K562 (cell line): Measurements from ENCODE around the gene TPGS2. TPM values are rescaled to one million over a fixed set of nuclear protein-coding genes. Genes with fewer than 3 reads are reported as not detected.
"Not testable (repeated sequence)": the region's sequence is repeated elsewhere in the genome, so short reads cannot be mapped to it uniquely, and the experiment has no call there.

ENCODE experiments used
- ATAC-seq: fragments of 200-7000 bp; cut with Tn5 transposase; 3 replicates; pipeline ENCODE4 v1.9.1; 2020; ENCODE audit warnings: moderate library complexity
- BruUV-seq: library from RNA; stranded (reverse); fragments of 400-500 nt; replicated peaks from 2 replicates; lab custom pipeline; 2021; lab: Mats Ljungman, UMichigan
- CTCF ChIA-PET: fragments of 300-600 bp; formaldehyde crosslinking; extraction: SDS; loops from one replicate; lab custom pipeline; 2021; ENCODE audit warnings: low intra/inter-chr PET ratio; lab: Yijun Ruan, JAX
- POLR2A ChIA-PET: fragments of 300-600, 350-650 bp; sonication (Branson Sonifier 250); formaldehyde crosslinking; extraction: SDS; loops from one replicate; lab custom pipeline; 2021; ENCODE audit warnings: antibody characterized with exemption, inconsistent platforms; lab: Yijun Ruan, JAX
- DNase-seq, 4 experiments: peaks; one replicate each; pipeline versions ENCODE4 v3.0.0 to v3.0.0-alpha.2; 2011 to 2018; ENCODE audit warnings: low spot score in 3 of 4, mixed read lengths in 3 of 4; ENCODE audit errors: extremely low read depth in 1 of 4
- FAIRE-seq: peaks from 2 replicates; lab custom pipeline; 2011; peaks lifted over from hg19 to GRCh38; lab: Jason Lieb, UNC
- H2AFZ ChIP-seq: 2 replicates; pipeline ENCODE4 v1.6.0; 2011; ENCODE audit warnings: low read depth, low read length, control low read depth, inconsistent platforms
- H3K27ac ChIP-seq: fragments of 200-600 bp; 3 replicates; pipeline ENCODE4 v1.8.0; 2011; ENCODE audit warnings: low read depth, mild to moderate bottlenecking, control low read depth, inconsistent platforms, low read length, moderate library complexity, mixed read lengths; ENCODE audit errors: extremely low read depth
- H3K27me3 ChIP-seq, 2 experiments: fragments of 300-600 bp in 1 of 2; 2 replicates in 1 of 2; 3 replicates in 1 of 2; pipeline versions ENCODE4 v1.6.0 to v1.8.0; 2011; ENCODE audit warnings: inconsistent platforms in 2 of 2, low read length in 2 of 2, mild to moderate bottlenecking in 1 of 2, mixed read lengths in 1 of 2, moderate library complexity in 1 of 2; ENCODE audit not compliant: control insufficient read depth in 2 of 2, insufficient read depth in 2 of 2
- H3K36me3 ChIP-seq: fragments of 300-600 bp; 3 replicates; pipeline ENCODE4 v1.8.0; 2011; ENCODE audit warnings: mild to moderate bottlenecking, low read length, inconsistent platforms; ENCODE audit not compliant: control insufficient read depth, insufficient read depth
- H3K4me1 ChIP-seq, 2 experiments: fragments of 200-600 bp in 1 of 2; replicated peaks in 1 of 2; 2 replicates in 1 of 2; 3 replicates in 1 of 2; pipeline versions ENCODE4 v1.5.1 to v1.8.0; 2011; ENCODE audit warnings: inconsistent platforms in 2 of 2, low read length in 2 of 2, mild to moderate bottlenecking in 1 of 2, mixed read lengths in 1 of 2, moderate library complexity in 1 of 2; ENCODE audit not compliant: control insufficient read depth in 2 of 2, insufficient read depth in 2 of 2
- H3K4me2 ChIP-seq: 2 replicates; pipeline ENCODE4 v1.6.1; 2011; ENCODE audit warnings: low read length, control low read depth, inconsistent platforms, mixed read lengths; ENCODE audit not compliant: insufficient read depth
- H3K4me3 ChIP-seq: fragments of 200-600 bp; sonication (generic), shearing (Covaris generic); 2 replicates; pipeline ENCODE4 v1.5.1; 2016; ENCODE audit warnings: control low read depth, inconsistent platforms
- H3K79me2 ChIP-seq: fragments of 200-600 bp; 3 replicates; pipeline ENCODE4 v1.8.0; 2011; ENCODE audit warnings: low read length, inconsistent platforms; ENCODE audit not compliant: control insufficient read depth, insufficient read depth
- H3K9ac ChIP-seq, 2 experiments: 2 replicates each; pipeline versions ENCODE4 v1.6.0 to v1.6.1; 2011; ENCODE audit warnings: low read depth in 2 of 2, low read length in 2 of 2, control low read depth in 1 of 2, inconsistent platforms in 1 of 2, mild to moderate bottlenecking in 1 of 2, mixed read lengths in 1 of 2; ENCODE audit not compliant: insufficient read depth in 1 of 2
- H3K9me1 ChIP-seq: one replicate; pipeline ENCODE4 v1.6.0; 2011; ENCODE audit warnings: inconsistent platforms, mild to moderate bottlenecking, low read length, moderate library complexity; ENCODE audit not compliant: control insufficient read depth, insufficient read depth
- H3K9me3 ChIP-seq: replicated peaks from 2 replicates; pipeline ENCODE4 v1.5.1; 2011; ENCODE audit warnings: low read depth, low read length, inconsistent platforms; ENCODE audit not compliant: control insufficient read depth, insufficient read depth
- H4K20me1 ChIP-seq: replicated peaks from 2 replicates; pipeline ENCODE4 v1.6.1; 2011; ENCODE audit warnings: low read length, inconsistent platforms, mixed read lengths; ENCODE audit not compliant: control insufficient read depth, insufficient read depth
- CEBPG ChIP-seq, 3 experiments: fragments of 200-800 bp in 1 of 3; sonication (Bioruptor generic) in 1 of 3; sonication (generic) in 1 of 3; formaldehyde crosslinking in 1 of 3; IDR thresholded peaks in 2 of 3; conservative IDR thresholded peaks in 1 of 3; 2 replicates each; pipeline versions ENCODE4 v1.6.1 to v1.8.0; 2016 to 2022; ENCODE audit warnings: missing compliant biosample characterization in 2 of 3, missing genetic modification characterization in 2 of 3, mild to moderate bottlenecking in 1 of 3, missing genetic modification reagents in 1 of 3
- MTF1 ChIP-seq: fragments of 250-450 bp; sonication (Bioruptor Pico); IDR thresholded peaks from 2 replicates; pipeline ENCODE4 v1.9.0; 2021; ENCODE audit warnings: moderate library complexity, mild to moderate bottlenecking, inconsistent platforms, borderline replicate concordance
- NCOA2 ChIP-seq, 2 experiments: fragments of 450-650 bp; IDR thresholded peaks; 2 replicates each; pipeline ENCODE4 v1.6.1; 2018; ENCODE audit warnings: mild to moderate bottlenecking in 2 of 2, moderate library complexity in 1 of 2; ENCODE audit not compliant: partially characterized antibody in 2 of 2
- NFIX ChIP-seq: fragments of 250-450 bp; sonication (Bioruptor Pico); IDR thresholded peaks from 2 replicates; pipeline ENCODE4 v1.4.0; 2020; ENCODE audit warnings: low read depth, mild to moderate bottlenecking, moderate library complexity
- SLC30A9 ChIP-seq: fragments of 250-450 bp; sonication (Bioruptor Pico); IDR thresholded peaks from 2 replicates; pipeline ENCODE4 v1.8.0; 2022; ENCODE audit warnings: mild to moderate bottlenecking, moderate library complexity
- ZNF707 ChIP-seq: fragments of 250-450 bp; sonication (Bioruptor Pico); conservative IDR thresholded peaks from 2 replicates; pipeline ENCODE4 v1.8.0; 2022; ENCODE audit warnings: inconsistent platforms, mild to moderate bottlenecking, moderate library complexity
- WGBS: fragments of 100-300 bp; shearing (Covaris generic); methylation state at CpG from one replicate; pipeline ENCODE4 v1.1.6; 2016; ENCODE audit warnings: low coverage, mixed read lengths; ENCODE audit not compliant: insufficient coverage; ENCODE audit errors: missing lambda C conversion rate; 5-methylcytosine and 5-hydroxymethylcytosine counted together
- in situ Hi-C: fragments of 300-500 bp; cut with MboI; formaldehyde crosslinking; loops from 4 replicates; pipeline ENCODE4 v1.15.0; 2018; ENCODE audit warnings: inconsistent platforms, mixed read lengths
- intact Hi-C: fragments of 100-400 bp; cut with micrococcal nuclease; formaldehyde crosslinking; loops from 2 replicates; pipeline ENCODE4 v1.14.2; 2022
- polyA plus RNA-seq, 8 experiments: library from polyadenylated mRNA; depleted of rRNA in 4 of 8; stranded (reverse) in 5 of 8; unstranded in 3 of 8; fragments of >200 nt; fragmentation: Nextera tagmentation in 2 of 8; fragmentation: Illumina TruSeq in 1 of 8; extraction: Ambion mirVana in 2 of 8; extraction: Trizol in 1 of 8; gene quantifications; 2 replicates each; pipeline versions ENCODE4 v1.2.1 to v1.2.3, GENCODE V29; 2011 to 2014; ENCODE audit warnings: inconsistent platforms in 1 of 8, missing spikeins in 1 of 8
- total RNA-seq, 7 experiments: library from RNA; depleted of rRNA in 6 of 7; stranded (reverse); fragments of >200 nt in 6 of 7; fragmentation: Illumina TruSeq in 2 of 7; extraction: Trizol in 2 of 7; gene quantifications; 2 replicates each; pipeline versions ENCODE4 v1.2.1 to v1.2.3, GENCODE V29; 2011 to 2021; ENCODE audit warnings: low replicate concordance in 1 of 7
- TF ChIP-seq, protein P1 (sequence below): fragments of 250-450 bp; sonication (Bioruptor Pico); IDR thresholded peaks from 2 replicates; pipeline ENCODE4 v1.8.0; 2022; ENCODE audit warnings: inconsistent platforms, mild to moderate bottlenecking, moderate library complexity, borderline replicate concordance
- TF ChIP-seq, protein P2 (sequence below): fragments of 250-450 bp; sonication (Bioruptor Pico); IDR thresholded peaks from 2 replicates; pipeline ENCODE4 v1.8.0; 2022; ENCODE audit warnings: moderate library complexity, mild to moderate bottlenecking, inconsistent platforms

TPGS2 gene
- total and polyA plus RNA-seq, 9 of the 15 experiments (the other 6 are each of a cell fraction or from before 2014, with no cell fraction given) = 94.2 to 449 (median 134) TPM

DNA sequence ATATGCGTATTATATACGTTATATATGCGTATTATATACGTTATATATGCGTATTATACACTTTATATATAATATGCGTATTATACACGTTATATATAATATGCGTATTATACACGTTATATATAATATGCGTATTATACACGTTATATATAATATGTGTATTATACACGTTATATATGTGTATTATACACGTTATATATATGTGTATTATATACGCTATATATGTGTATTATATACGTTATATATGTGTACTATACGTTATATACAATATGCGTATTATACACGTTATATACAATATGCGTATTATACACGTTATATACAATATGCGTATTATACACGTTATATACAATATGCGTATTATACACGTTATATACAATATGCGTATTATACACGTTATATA is 65.8 kb downstream of the TPGS2 start:
- H3K9me3 ChIP-seq; H3K4me1 ChIP-seq; ATAC-seq; H3K4me2 ChIP-seq; intact Hi-C loops; BruUV-seq; DNase-seq; H3K36me3 ChIP-seq; POLR2A ChIA-PET; in situ Hi-C loops; H3K79me2 ChIP-seq; H2AFZ ChIP-seq; H3K9me1 ChIP-seq; FAIRE-seq; H3K9ac ChIP-seq; H4K20me1 ChIP-seq; H3K27ac ChIP-seq; H3K4me3 ChIP-seq; TF ChIP-seq CEBPG (CRISPR knock-in tag; IDR thresholded peaks at IDR 0.05): not testable (repeated sequence)
- 39% methylated on average over 21 of the region's 26 CpGs for WGBS
- TF ChIP-seq, protein P1, sequence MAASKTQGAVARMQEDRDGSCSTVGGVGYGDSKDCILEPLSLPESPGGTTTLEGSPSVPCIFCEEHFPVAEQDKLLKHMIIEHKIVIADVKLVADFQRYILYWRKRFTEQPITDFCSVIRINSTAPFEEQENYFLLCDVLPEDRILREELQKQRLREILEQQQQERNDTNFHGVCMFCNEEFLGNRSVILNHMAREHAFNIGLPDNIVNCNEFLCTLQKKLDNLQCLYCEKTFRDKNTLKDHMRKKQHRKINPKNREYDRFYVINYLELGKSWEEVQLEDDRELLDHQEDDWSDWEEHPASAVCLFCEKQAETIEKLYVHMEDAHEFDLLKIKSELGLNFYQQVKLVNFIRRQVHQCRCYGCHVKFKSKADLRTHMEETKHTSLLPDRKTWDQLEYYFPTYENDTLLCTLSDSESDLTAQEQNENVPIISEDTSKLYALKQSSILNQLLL (CRISPR knock-in tag) = peak; percentile 80; the same call in 1 of the 2 replicates
- TF ChIP-seq SLC30A9 (CRISPR knock-in tag) (peak; percentile 77; the same call in 1 of the 2 replicates), CEBPG (tag; conservative IDR thresholded peaks at IDR 0.05 in 1 of 2, IDR thresholded peaks at IDR 0.05 in 1 of 2) (peak in 1 of 2 experiments; percentile 41; a peak in 1 of 4 replicates), MTF1 (CRISPR knock-in tag) (peak; percentile 57; the same call in 1 of the 2 replicates), ZNF707 (CRISPR knock-in tag) (peak; percentile 55; the same call in 1 of the 2 replicates), NFIX (peak; percentile 31; the same call in 1 of the 2 replicates), NCOA2 (IDR thresholded peaks at IDR 0.05; ENCODE audit: partially characterized antibody in 2 of 2) (peak in 1 of 2 experiments; percentile 77)
- TF ChIP-seq, protein P2, sequence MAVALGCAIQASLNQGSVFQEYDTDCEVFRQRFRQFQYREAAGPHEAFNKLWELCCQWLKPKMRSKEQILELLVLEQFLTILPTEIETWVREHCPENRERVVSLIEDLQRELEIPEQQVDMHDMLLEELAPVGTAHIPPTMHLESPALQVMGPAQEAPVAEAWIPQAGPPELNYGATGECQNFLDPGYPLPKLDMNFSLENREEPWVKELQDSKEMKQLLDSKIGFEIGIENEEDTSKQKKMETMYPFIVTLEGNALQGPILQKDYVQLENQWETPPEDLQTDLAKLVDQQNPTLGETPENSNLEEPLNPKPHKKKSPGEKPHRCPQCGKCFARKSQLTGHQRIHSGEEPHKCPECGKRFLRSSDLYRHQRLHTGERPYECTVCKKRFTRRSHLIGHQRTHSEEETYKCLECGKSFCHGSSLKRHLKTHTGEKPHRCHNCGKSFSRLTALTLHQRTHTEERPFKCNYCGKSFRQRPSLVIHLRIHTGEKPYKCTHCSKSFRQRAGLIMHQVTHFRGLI (CRISPR knock-in tag) = peak; percentile 68
- H3K27me3 ChIP-seq = peaks cover 29 to 30% of the 10 kb centered on the region in 2 experiments
- CTCF ChIA-PET = interaction anchor here (0.5 kb wide), 1 partner anchor 136 kb away, joined by 3 read pairs; no protein-coding TSS in a partner anchor
